ENCODE results near the gene DDX4. TPM values are rescaled to one million over a fixed set of nuclear protein-coding genes. Genes with fewer than 3 reads are reported as not detected.

The DDX4 gene
- total RNA-seq, result 10 to 100 TPM in 1 of 2 donors, not detected in 1; 34.9 TPM

GRCh38 chr5:55737793-55738192 lies at the start of gene DDX4:
Gene DDX4 (plus strand): TSS chr5:55738061. CDS start chr5:55738964, 903 bp downstream.
- intact Hi-C loops (cut with DNase I), result no loop called here
- no peaks in the 10 kb centered on the region for H3K9me3 ChIP-seq
- H3K27ac ChIP-seq, result no peak within 1 kb of the TSS
- DNase-seq (ENCODE audit: low spot score), result no peak
- H3K4me1 ChIP-seq (replicated peaks), result no peaks in the 10 kb centered on the region
- TF ChIP-seq CTCF (IDR thresholded peaks at IDR 0.05) (no peak), POLR2A (IDR thresholded peaks at IDR 0.05) (no peak), POLR2AphosphoS5 (IDR thresholded peaks at IDR 0.05) (no peak)
- H3K4me3 ChIP-seq, result no peak within 1 kb of the TSS
- no peaks in the 10 kb centered on the region for H3K27me3 ChIP-seq (replicated peaks; ENCODE audit: insufficient read depth)
- no peaks in the 10 kb centered on the region for H3K36me3 ChIP-seq
- 98% methylated on average over 31 of the region's 31 CpGs for WGBS

GRCh38 chr5:55691265-55692105 lies 46.4 kb upstream of the DDX4 start:
- H3K4me3 ChIP-seq, result peak overlapping the region in 1 of 2 donors; percentile 2
- no peaks in the 10 kb centered on the region for H3K36me3 ChIP-seq
- peak; percentile 33 to 86 (median 80) for TF ChIP-seq CTCF (IDR thresholded peaks at IDR 0.05)
- no peak for TF ChIP-seq POLR2A (IDR thresholded peaks at IDR 0.05)
- TF ChIP-seq POLR2AphosphoS5 (IDR thresholded peaks at IDR 0.05), result no peak
- peaks cover 15% of the 10 kb centered on the region for H3K4me1 ChIP-seq (replicated peaks)
- H3K27ac ChIP-seq, result peak overlapping the region; percentile 58 to 61
- WGBS, result 25% methylated on average over 2 of the region's 2 CpGs
- no peaks in the 10 kb centered on the region for H3K9me3 ChIP-seq
- no peak for DNase-seq (ENCODE audit: low spot score)
- no peaks in the 10 kb centered on the region for H3K27me3 ChIP-seq (replicated peaks; ENCODE audit: insufficient read depth)
- intact Hi-C loops (cut with DNase I), result loop anchor here (1.0 to 5.0 kb wide), 3 partner anchors 285 to 364 kb away; no protein-coding TSS in a partner anchor

- TF ChIP-seq POLR2AphosphoS5 (IDR thresholded peaks at IDR 0.05) (no peak), CTCF (IDR thresholded peaks at IDR 0.05) (no peak), POLR2A (IDR thresholded peaks at IDR 0.05) (no peak)
- Histone ChIP-seq H3K36me3 (no peaks in the 10 kb centered on the region), H3K27me3 (replicated peaks; ENCODE audit: insufficient read depth) (no peaks in the 10 kb centered on the region), H3K4me1 (replicated peaks) (peaks cover 15% of the 10 kb centered on the region), H3K27ac (peak overlapping the region; percentile 58 to 61), H3K4me3 (no peak overlapping the region), H3K9me3 (no peaks in the 10 kb centered on the region)
- DNase-seq (ENCODE audit: low spot score), result no peak
- WGBS, result 75% methylated on average over 2 of the region's 2 CpGs
- intact Hi-C loops (cut with DNase I), result loop anchor here (5.0 kb wide), 2 partner anchors 350 to 365 kb away; no protein-coding TSS in a partner anchor
These were observed 45.8 kb upstream of the DDX4 start for GRCh38 chr5:55692106-55692417.

- no peak for DNase-seq (ENCODE audit: low spot score)
- Histone ChIP-seq H3K27ac (no peak overlapping the region), H3K27me3 (replicated peaks; ENCODE audit: insufficient read depth) (no peaks in the 10 kb centered on the region), H3K4me1 (replicated peaks) (peaks cover 15% of the 10 kb centered on the region), H3K36me3 (no peaks in the 10 kb centered on the region), H3K4me3 (no peak overlapping the region), H3K9me3 (no peaks in the 10 kb centered on the region)
- intact Hi-C loops (cut with DNase I), result loop anchor here (5.0 kb wide), 2 partner anchors 350 to 365 kb away; no protein-coding TSS in a partner anchor
- 27% methylated on average over 1 of the region's 1 CpG for WGBS
- TF ChIP-seq POLR2A (IDR thresholded peaks at IDR 0.05), result no peak
- TF ChIP-seq POLR2AphosphoS5 (IDR thresholded peaks at IDR 0.05), result no peak
- TF ChIP-seq CTCF (IDR thresholded peaks at IDR 0.05), result no peak
These were observed 45.4 kb upstream of the DDX4 start for GRCh38 chr5:55692509-55692908.
